Measurements from ENCODE around the gene NADSYN1. TPM values are rescaled to one million over a fixed set of nuclear protein-coding genes. Genes with fewer than 3 reads are reported as not detected.

NADSYN1 gene
- total RNA-seq, 2 donors from 2014 or later: 56.6 to 80.2 TPM

- H3K27me3 ChIP-seq (replicated peaks; ENCODE audit: insufficient read depth): no peaks in the 10 kb centered on the region
- H3K27ac ChIP-seq: peak overlapping the region in 1 of 2 donors; percentile 78
- no peak for DNase-seq (ENCODE audit: low spot score)
- no peaks in the 10 kb centered on the region for H3K9me3 ChIP-seq
- TF ChIP-seq POLR2A (IDR thresholded peaks at IDR 0.05) (no peak), POLR2AphosphoS5 (IDR thresholded peaks at IDR 0.05) (no peak)
- WGBS: 64% methylated on average over 2 of the region's 2 CpGs
- H3K4me3 ChIP-seq: no peak overlapping the region
- no peaks in the 10 kb centered on the region for H3K36me3 ChIP-seq
- H3K4me1 ChIP-seq (replicated peaks): peaks cover 18% of the 10 kb centered on the region
- intact Hi-C loops (cut with DNase I): no loop called here
Measured at GRCh38 chr11:71450507-71450906, 2.5 kb upstream of the NADSYN1 start.

- 62% methylated on average over 3 of the region's 3 CpGs for WGBS
- H3K27me3 ChIP-seq (replicated peaks; ENCODE audit: insufficient read depth): no peaks in the 10 kb centered on the region
- intact Hi-C loops (cut with DNase I): no loop called here
Measured at GRCh38 chr11:71450939-71451338, 2.1 kb upstream of the NADSYN1 start.

GRCh38 chr11:71451596-71452198 is 1.3 kb upstream of the NADSYN1 start:
- WGBS: 50% methylated on average over 9 of the region's 9 CpGs

More at GRCh38 chr11:71450939-71451338, 2.1 kb upstream of the NADSYN1 start:
- no peak for TF ChIP-seq POLR2A (IDR thresholded peaks at IDR 0.05)
- no peak for TF ChIP-seq CTCF (IDR thresholded peaks at IDR 0.05)
- TF ChIP-seq POLR2AphosphoS5 (IDR thresholded peaks at IDR 0.05): no peak
- no peak overlapping the region for H3K4me3 ChIP-seq
- peaks cover 18% of the 10 kb centered on the region for H3K4me1 ChIP-seq (replicated peaks)
- DNase-seq (ENCODE audit: low spot score): no peak
- peak overlapping the region in 1 of 2 donors; percentile 78 for H3K27ac ChIP-seq
- H3K36me3 ChIP-seq: no peaks in the 10 kb centered on the region
- no peaks in the 10 kb centered on the region for H3K9me3 ChIP-seq

GRCh38 chr11:71452199-71453036 is 585 bp upstream of the NADSYN1 start:
- peak overlapping the region; percentile 78 to 86 for H3K27ac ChIP-seq
- H3K36me3 ChIP-seq: no peaks in the 10 kb centered on the region
- H3K4me1 ChIP-seq (replicated peaks): peaks cover 16% of the 10 kb centered on the region
- peak; percentile 52 for DNase-seq (ENCODE audit: low spot score)
- H3K9me3 ChIP-seq: no peaks in the 10 kb centered on the region
- H3K27me3 ChIP-seq (replicated peaks; ENCODE audit: insufficient read depth): no peaks in the 10 kb centered on the region
- intact Hi-C loops (cut with DNase I): no loop called here
- TF ChIP-seq CTCF (IDR thresholded peaks at IDR 0.05) (peak in 1 of 4 experiments; percentile 10), POLR2A (IDR thresholded peaks at IDR 0.05) (no peak), POLR2AphosphoS5 (IDR thresholded peaks at IDR 0.05) (peak; percentile 57)
- 3% methylated on average over 38 of the region's 40 CpGs for WGBS
- peak overlapping the region; percentile 58 to 85 for H3K4me3 ChIP-seq

More at GRCh38 chr11:71451596-71452198, 1.3 kb upstream of the NADSYN1 start:
- H3K4me3 ChIP-seq: peak overlapping the region in 1 of 2 donors; percentile 85
- intact Hi-C loops (cut with DNase I): no loop called here
- DNase-seq (ENCODE audit: low spot score): no peak
- peaks cover 18% of the 10 kb centered on the region for H3K4me1 ChIP-seq (replicated peaks)
- no peaks in the 10 kb centered on the region for H3K27me3 ChIP-seq (replicated peaks; ENCODE audit: insufficient read depth)
- peak overlapping the region; percentile 78 to 86 for H3K27ac ChIP-seq
- H3K9me3 ChIP-seq: no peaks in the 10 kb centered on the region
- TF ChIP-seq CTCF (IDR thresholded peaks at IDR 0.05): no peak
- TF ChIP-seq POLR2AphosphoS5 (IDR thresholded peaks at IDR 0.05): no peak
- TF ChIP-seq POLR2A (IDR thresholded peaks at IDR 0.05): no peak
- H3K36me3 ChIP-seq: no peaks in the 10 kb centered on the region

GRCh38 chr11:71453918-71454304 is 908 bp downstream of the NADSYN1 start:
- DNase-seq (ENCODE audit: low spot score): no peak
- Histone ChIP-seq H3K27ac (no peak overlapping the region), H3K4me3 (peak overlapping the region; percentile 58 to 85), H3K36me3 (peaks cover under 1 to 2% of the 10 kb centered on the region in 2 donors), H3K9me3 (no peaks in the 10 kb centered on the region), H3K27me3 (replicated peaks; ENCODE audit: insufficient read depth) (no peaks in the 10 kb centered on the region), H3K4me1 (replicated peaks) (peaks cover 13% of the 10 kb centered on the region)
- 45% methylated on average over 7 of the region's 7 CpGs for WGBS
- intact Hi-C loops (cut with DNase I): no loop called here
- TF ChIP-seq POLR2AphosphoS5 (IDR thresholded peaks at IDR 0.05) (no peak), CTCF (IDR thresholded peaks at IDR 0.05) (no peak), POLR2A (IDR thresholded peaks at IDR 0.05) (no peak)
